CD14-positive monocyte (primary cell): ENCODE results near the gene HM13. TPM values are rescaled to one million over a fixed set of nuclear protein-coding genes. Genes with fewer than 3 reads are reported as not detected.
A peak's percentile ranks its signal among the peaks of the same experiment; 100 is the strongest.

ENCODE experiments used
- DNase-seq, 3 donors: peaks; one replicate each; pipeline ENCODE4 v3.0.0-alpha.2; 2011 to 2022
- H2AFZ ChIP-seq: 2 replicates; pipeline ENCODE4 v1.6.0; 2012; ENCODE audit warnings: mild to moderate bottlenecking, low read depth, low read length, inconsistent platforms; ENCODE audit not compliant: insufficient read depth, poor library complexity, severe bottlenecking
- H3K27ac ChIP-seq, 2 donors: 1 replicate in 1 of 2; 2 replicates in 1 of 2; pipeline ENCODE4 v1.5.1; 2012 to 2013; ENCODE audit warnings: low read length in 2 of 2, control low read depth in 1 of 2, inconsistent platforms in 1 of 2, low read depth in 1 of 2, mild to moderate bottlenecking in 1 of 2
- H3K27me3 ChIP-seq, 2 donors: one replicate each; pipeline versions ENCODE4 v1.6.0 to v1.6.1; 2011 to 2013; ENCODE audit warnings: low read length in 2 of 2; ENCODE audit not compliant: control insufficient read depth in 2 of 2, insufficient read depth in 2 of 2
- H3K36me3 ChIP-seq, 2 donors: replicated peaks in 1 of 2; 1 replicate in 1 of 2; 2 replicates in 1 of 2; pipeline versions ENCODE4 v1.5.1 to v1.6.1; 2012 to 2013; ENCODE audit warnings: low read length in 2 of 2, control low read depth in 1 of 2, inconsistent platforms in 1 of 2, mild to moderate bottlenecking in 1 of 2; ENCODE audit not compliant: insufficient read depth in 2 of 2, control insufficient read depth in 1 of 2
- H3K4me1 ChIP-seq, 2 donors: 1 replicate in 1 of 2; 2 replicates in 1 of 2; pipeline versions ENCODE4 v1.5.1 to v1.6.1; 2012 to 2013; ENCODE audit warnings: low read length in 2 of 2, control low read depth in 1 of 2, inconsistent platforms in 1 of 2, mild to moderate bottlenecking in 1 of 2, moderate library complexity in 1 of 2; ENCODE audit not compliant: insufficient read depth in 2 of 2, control insufficient read depth in 1 of 2
- H3K4me2 ChIP-seq: replicated peaks from 2 replicates; pipeline ENCODE3; 2012; ENCODE audit warnings: low read length, moderate library complexity, mild to moderate bottlenecking; ENCODE audit not compliant: poor library complexity, severe bottlenecking; ENCODE audit errors: extremely low read depth
- H3K4me3 ChIP-seq, 3 experiments: fragments of 200-600 bp in 1 of 3; sonication (generic) in 1 of 3; replicated peaks in 1 of 3; 1 replicate in 2 of 3; 2 replicates in 1 of 3; pipeline ENCODE4 v1.5.1; 2011 to 2013; ENCODE audit warnings: low read length in 3 of 3, mild to moderate bottlenecking in 3 of 3, control low read depth in 2 of 3, low read depth in 2 of 3, inconsistent platforms in 1 of 3, moderate library complexity in 1 of 3
- H3K79me2 ChIP-seq: 2 replicates; pipeline ENCODE4 v1.6.0; 2012; ENCODE audit warnings: mild to moderate bottlenecking, control low read depth, inconsistent platforms, low read length, moderate library complexity; ENCODE audit not compliant: insufficient read depth
- H3K9ac ChIP-seq: 2 replicates; pipeline ENCODE4 v1.6.0; 2017; ENCODE audit warnings: low read length, mild to moderate bottlenecking; ENCODE audit not compliant: insufficient read depth, poor library complexity, severe bottlenecking
- H3K9me3 ChIP-seq, 2 donors: replicated peaks in 1 of 2; 1 replicate in 1 of 2; 2 replicates in 1 of 2; pipeline versions ENCODE4 v1.5.1 to v1.6.1; 2012 to 2013; ENCODE audit warnings: low read length in 2 of 2, control low read depth in 1 of 2; ENCODE audit not compliant: control insufficient read depth in 1 of 2, insufficient read depth in 1 of 2
- H4K20me1 ChIP-seq: 2 replicates; pipeline ENCODE4 v1.6.0; 2012; ENCODE audit warnings: mild to moderate bottlenecking, low read length, control low read depth, moderate library complexity; ENCODE audit not compliant: insufficient read depth
- H3K27ac Mint-ChIP-seq, 7 donors: one replicate each; pipeline ENCODE4 v1.8.0; 2020; ENCODE audit warnings: mild to moderate bottlenecking in 7 of 7, mixed read lengths in 7 of 7, moderate library complexity in 6 of 7, inconsistent platforms in 2 of 7
- H3K27me3 Mint-ChIP-seq, 3 donors: one replicate each; pipeline ENCODE4 v1.8.0; 2021 to 2022; ENCODE audit warnings: low read depth in 3 of 3, mild to moderate bottlenecking in 3 of 3, mixed read lengths in 3 of 3, moderate library complexity in 3 of 3, inconsistent platforms in 1 of 3
- H3K36me3 Mint-ChIP-seq, 2 donors: one replicate each; pipeline ENCODE4 v1.8.0; 2020; ENCODE audit warnings: mixed read lengths in 2 of 2, inconsistent platforms in 1 of 2, mild to moderate bottlenecking in 1 of 2
- H3K4me1 Mint-ChIP-seq: one replicate; pipeline ENCODE4 v1.8.0; 2020; ENCODE audit warnings: mild to moderate bottlenecking, mixed read lengths
- H3K4me3 Mint-ChIP-seq, 2 donors: one replicate each; pipeline ENCODE4 v1.8.0; 2020; ENCODE audit warnings: mild to moderate bottlenecking in 2 of 2, mixed read lengths in 2 of 2, moderate library complexity in 1 of 2
- H3K9me3 Mint-ChIP-seq, 7 donors: one replicate each; pipeline ENCODE4 v1.8.0; 2020 to 2022; ENCODE audit warnings: mixed read lengths in 7 of 7, mild to moderate bottlenecking in 6 of 7, moderate library complexity in 6 of 7, inconsistent platforms in 2 of 7
- WGBS: methylation state at CpG from one replicate; pipeline ENCODE4 v1.1.5; 2013; ENCODE audit warnings: missing lambda C conversion rate; ENCODE audit not compliant: insufficient coverage; 5-methylcytosine and 5-hydroxymethylcytosine counted together
- intact Hi-C, 2 donors: fragments of 100-400 bp; cut with micrococcal nuclease; formaldehyde crosslinking; loops; one replicate each; pipeline versions ENCODE4 v1.15.0 to v1.15.1; 2023
- polyA plus RNA-seq, 3 donors: library from polyadenylated mRNA; depleted of rRNA in 1 of 3; unstranded in 2 of 3; stranded (reverse) in 1 of 3; fragments of 300-500 nt in 2 of 3; fragments of >200 nt in 1 of 3; fragmentation: Illumina TruSeq in 2 of 3; gene quantifications; 1 replicate in 2 of 3; 2 replicates in 1 of 3; pipeline ENCODE4 v1.2.3, GENCODE V29; 2012 to 2021
- TF ChIP-seq, protein P1 (sequence below): fragments of 200-600 bp; IDR thresholded peaks from one replicate; pipeline ENCODE4 v1.8.0; 2022; ENCODE audit warnings: antibody characterized with exemption, mild to moderate bottlenecking

Gene HM13
- polyA plus RNA-seq, 3 donors, result 199 to 329 (median 320) TPM

DNA sequence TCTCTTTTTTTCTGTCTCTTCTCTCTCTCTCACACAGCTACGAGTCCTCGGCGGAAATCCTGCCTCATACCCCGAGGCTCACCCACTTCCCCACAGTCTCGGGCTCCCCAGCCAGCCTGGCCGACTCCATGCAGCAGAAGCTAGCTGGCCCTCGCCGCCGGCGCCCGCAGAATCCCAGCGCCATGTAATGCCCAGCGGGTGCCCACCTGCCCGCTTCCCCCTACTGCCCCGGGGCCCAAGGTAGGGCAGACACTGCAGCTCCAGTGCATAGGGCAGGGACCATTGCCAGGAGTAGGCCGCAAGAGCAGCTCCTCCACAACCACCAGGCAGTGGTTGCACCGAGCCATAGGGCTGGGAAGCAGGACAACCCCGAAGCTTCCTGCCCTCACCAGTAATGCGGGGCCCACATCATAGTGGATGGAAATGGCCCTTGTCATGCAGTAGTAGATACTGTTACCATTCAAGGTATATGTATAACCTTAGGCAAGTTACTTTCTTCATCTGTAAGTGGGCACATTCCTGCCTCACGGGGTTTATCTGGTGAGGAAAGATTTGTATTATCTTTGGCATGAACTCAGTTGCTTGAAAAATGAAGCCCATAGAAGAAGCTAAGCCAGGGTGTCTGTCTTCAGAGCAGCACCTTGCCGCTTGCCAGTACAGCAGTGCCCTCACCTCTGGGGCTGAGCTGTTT, 53.9 kb downstream of the HM13 start:
- Histone ChIP-seq H3K9ac (no peak overlapping the region), H2AFZ (no peak overlapping the region), H3K4me3 (no peak overlapping the region), H3K27ac (no peak overlapping the region), H3K9me3 (no peaks in the 10 kb centered on the region), H3K36me3 (peaks cover 66 to 82% of the 10 kb centered on the region in 2 donors), H3K4me1 (peaks cover 8 to 10% of the 10 kb centered on the region in 2 donors), H3K27me3 (no peaks in the 10 kb centered on the region), H4K20me1 (peaks cover 49% of the 10 kb centered on the region), H3K4me2 (no peak overlapping the region), H3K79me2 (no peaks in the 10 kb centered on the region)
- Mint-ChIP-seq H3K4me1 (peaks cover 26% of the 10 kb centered on the region), H3K4me3 (no peak overlapping the region), H3K9me3 (no peaks in the 10 kb centered on the region), H3K27me3 (no peaks in the 10 kb centered on the region), H3K27ac (peak overlapping the region in 5 of 7 donors; percentile 28 to 75 (median 59)), H3K36me3 (peaks cover 56 to 71% of the 10 kb centered on the region in 2 donors)
- intact Hi-C loops, result no loop called here
- no peak for DNase-seq
- TF ChIP-seq, protein P1, sequence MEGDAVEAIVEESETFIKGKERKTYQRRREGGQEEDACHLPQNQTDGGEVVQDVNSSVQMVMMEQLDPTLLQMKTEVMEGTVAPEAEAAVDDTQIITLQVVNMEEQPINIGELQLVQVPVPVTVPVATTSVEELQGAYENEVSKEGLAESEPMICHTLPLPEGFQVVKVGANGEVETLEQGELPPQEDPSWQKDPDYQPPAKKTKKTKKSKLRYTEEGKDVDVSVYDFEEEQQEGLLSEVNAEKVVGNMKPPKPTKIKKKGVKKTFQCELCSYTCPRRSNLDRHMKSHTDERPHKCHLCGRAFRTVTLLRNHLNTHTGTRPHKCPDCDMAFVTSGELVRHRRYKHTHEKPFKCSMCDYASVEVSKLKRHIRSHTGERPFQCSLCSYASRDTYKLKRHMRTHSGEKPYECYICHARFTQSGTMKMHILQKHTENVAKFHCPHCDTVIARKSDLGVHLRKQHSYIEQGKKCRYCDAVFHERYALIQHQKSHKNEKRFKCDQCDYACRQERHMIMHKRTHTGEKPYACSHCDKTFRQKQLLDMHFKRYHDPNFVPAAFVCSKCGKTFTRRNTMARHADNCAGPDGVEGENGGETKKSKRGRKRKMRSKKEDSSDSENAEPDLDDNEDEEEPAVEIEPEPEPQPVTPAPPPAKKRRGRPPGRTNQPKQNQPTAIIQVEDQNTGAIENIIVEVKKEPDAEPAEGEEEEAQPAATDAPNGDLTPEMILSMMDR, result no peak
- WGBS, result 63% methylated on average over 17 of the region's 21 CpGs

DNA sequence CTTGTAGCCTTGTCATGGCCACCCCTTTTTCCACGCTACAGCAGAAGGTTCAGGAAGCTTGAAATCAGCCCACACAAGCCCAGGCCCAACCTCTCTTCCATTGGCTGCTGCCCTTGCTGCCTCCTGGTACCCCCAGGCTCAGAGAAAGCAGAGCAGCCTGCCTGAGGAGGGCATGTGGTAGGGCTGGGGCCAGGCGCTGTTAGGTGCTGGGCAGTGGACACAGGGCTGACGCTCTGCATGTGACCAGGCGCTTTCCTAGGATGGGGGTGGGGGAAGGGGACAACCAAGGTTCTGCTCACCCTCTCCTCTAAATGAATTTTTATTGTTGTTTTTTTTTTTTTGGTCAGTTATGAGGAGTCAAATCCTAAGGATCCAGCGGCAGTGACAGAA, 54.5 kb downstream of the HM13 start:
- intact Hi-C loops, result no loop called here
- no peak overlapping the region for H3K4me3 Mint-ChIP-seq
- 100% methylated on average over 1 of the region's 5 CpGs for WGBS

More for the DNA sequence above, 54.5 kb downstream of the HM13 start:
- Histone ChIP-seq H3K4me1 (peaks cover 13 to 16% of the 10 kb centered on the region in 2 donors), H3K36me3 (peaks cover 61 to 77% of the 10 kb centered on the region in 2 donors), H2AFZ (no peak overlapping the region), H3K79me2 (no peaks in the 10 kb centered on the region), H3K9ac (no peak overlapping the region), H3K9me3 (no peaks in the 10 kb centered on the region), H4K20me1 (peaks cover 44% of the 10 kb centered on the region), H3K4me3 (no peak overlapping the region), H3K4me2 (no peak overlapping the region), H3K27ac (peak overlapping the region in 1 of 2 donors; percentile 17), H3K27me3 (no peaks in the 10 kb centered on the region)
- H3K9me3 Mint-ChIP-seq, result no peaks in the 10 kb centered on the region
- H3K27me3 Mint-ChIP-seq, result no peaks in the 10 kb centered on the region
- no peak for DNase-seq
- peaks cover 53 to 65% of the 10 kb centered on the region in 2 donors for H3K36me3 Mint-ChIP-seq
- H3K4me1 Mint-ChIP-seq, result peaks cover 31% of the 10 kb centered on the region
- H3K27ac Mint-ChIP-seq, result peak overlapping the region in 4 of 7 donors; percentile 37 to 77 (median 66)
- TF ChIP-seq, protein P1, result no peak
